Activated naive CD8-positive, alpha-beta T cell treated with anti-CD3 and anti-CD28 coated beads, Interleukin-2, amount 50 U/mL, for 16 hours (primary cell): ENCODE data around the gene DIPK1A.

ENCODE experiments used
- DNase-seq: peaks from one replicate; pipeline ENCODE4 v3.0.0-alpha.2; 2020; ENCODE audit warnings: low read depth, low spot score

Gene DIPK1A

DNA sequence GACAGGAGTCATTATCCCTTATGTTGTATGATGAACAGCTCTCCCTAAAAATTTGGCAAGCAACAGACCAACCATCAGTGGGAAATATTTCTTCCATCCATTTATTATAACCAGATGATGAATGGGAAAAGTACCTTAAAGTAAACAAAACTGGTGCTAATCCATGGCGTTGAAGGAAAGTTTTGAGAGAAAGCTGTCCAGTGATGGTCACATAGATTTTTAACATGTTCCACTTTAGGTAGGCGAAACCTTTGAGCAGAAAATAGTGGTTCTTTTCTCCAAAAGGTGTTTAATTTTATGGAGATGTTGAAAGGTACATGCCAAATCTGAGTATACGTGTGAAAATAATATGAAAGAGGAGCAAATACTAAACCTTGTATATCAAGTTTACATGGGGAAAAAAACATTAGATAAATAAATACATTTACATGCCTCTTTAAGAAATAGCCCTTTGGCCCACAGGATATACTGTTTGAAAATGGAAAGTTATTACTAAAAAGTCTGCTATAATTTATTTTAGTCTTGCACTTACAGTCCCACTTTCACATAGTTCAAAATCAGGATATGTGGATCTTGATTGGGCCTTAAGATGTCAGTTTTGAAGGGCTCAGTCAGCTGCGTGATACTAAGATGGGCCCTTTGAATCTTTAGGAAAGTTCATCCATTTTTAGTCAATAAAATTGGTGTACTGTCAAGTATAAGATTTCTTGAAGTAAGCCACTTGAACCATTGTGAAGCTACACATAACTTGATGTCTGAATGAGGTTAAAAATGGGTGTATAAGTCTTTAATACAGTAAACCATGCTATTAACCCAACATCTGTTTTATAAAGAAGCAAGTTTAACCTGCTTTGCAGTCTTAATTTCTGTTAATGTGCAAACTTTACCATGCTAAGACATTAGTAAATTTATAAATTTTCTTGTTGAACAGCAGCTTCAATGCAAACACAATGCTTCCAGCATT lies 118.9 kb downstream of the DIPK1A start:
- no peak for DNase-seq

DNA sequence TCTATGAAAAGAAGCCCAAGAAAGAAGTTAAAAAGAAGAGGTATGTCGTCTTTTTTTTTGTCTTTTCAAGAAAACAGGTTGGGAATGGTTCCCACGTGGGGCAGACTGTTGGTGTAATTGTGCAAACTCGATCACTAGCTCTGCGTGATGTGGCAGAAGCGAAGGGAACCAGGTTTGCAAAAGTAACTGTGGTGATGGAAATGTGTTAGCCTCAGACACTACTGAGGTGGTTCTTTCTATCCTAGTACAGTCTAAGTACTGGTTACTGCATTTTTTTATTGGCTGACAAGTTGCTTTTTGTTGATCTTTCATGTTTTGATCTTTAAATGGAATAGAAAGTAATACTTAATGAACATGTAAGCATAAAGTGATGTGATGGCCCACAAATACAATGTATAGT lies 120.7 kb downstream of the DIPK1A start:
- DNase-seq = no peak

DNA sequence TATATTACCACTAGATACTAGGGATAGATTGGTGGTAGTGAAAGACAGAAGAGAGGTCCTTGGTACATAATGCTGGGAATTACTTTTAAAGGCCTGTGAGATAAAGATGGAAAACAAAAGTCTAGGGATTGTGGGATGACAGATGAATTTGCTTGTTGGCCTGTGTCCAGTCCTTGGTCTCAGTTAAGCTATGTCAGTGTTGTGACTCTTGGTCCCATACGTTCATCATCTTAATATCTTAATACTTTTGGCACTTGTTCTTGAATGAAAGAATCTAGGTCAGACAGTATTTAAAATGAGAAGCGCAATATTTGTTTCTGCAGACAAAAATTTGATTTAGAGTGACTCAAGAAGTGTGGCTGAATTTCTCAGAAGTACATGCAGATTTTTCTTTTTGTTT lies 121.8 kb downstream of the DIPK1A start:
- DNase-seq = no peak

DNA sequence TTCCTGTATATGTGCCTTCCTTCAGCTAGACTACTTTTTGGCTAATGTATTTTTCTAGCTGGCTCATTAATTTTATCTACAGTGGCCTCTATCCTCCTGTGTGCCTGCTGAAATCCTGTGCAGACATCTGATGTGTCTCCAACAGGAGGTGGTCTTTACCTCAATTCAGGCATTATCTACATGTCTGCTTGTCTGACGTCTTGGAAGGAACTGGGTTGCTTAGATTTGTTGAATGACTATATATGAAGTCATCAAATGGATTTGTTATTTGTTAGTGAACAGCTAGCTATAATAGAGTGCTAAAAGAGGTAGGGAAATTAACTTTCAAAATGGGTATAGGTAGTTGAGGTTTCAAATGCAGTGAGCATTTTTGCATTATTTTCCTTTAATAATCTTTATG lies 122.7 kb downstream of the DIPK1A start:
- no peak for DNase-seq

DNA sequence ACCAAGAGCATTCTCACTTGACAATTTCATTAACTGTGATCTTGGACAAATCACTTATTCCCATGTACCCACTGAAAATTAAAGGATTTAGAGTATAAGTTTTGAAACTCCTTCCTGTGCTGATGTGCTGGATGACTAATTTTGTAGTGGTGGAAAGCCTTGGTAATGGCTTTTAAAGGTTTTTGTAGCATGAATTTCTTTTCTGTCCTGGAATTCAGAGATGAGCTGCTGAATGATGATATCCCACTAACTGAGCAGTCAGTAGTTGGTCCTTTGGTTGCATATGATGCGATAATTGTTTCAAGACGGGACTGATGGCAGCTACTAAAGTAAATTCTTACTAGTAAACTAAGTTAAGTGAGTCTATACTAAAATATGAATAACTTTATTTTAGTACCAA lies 124.2 kb downstream of the DIPK1A start:
- DNase-seq = no peak

DNA sequence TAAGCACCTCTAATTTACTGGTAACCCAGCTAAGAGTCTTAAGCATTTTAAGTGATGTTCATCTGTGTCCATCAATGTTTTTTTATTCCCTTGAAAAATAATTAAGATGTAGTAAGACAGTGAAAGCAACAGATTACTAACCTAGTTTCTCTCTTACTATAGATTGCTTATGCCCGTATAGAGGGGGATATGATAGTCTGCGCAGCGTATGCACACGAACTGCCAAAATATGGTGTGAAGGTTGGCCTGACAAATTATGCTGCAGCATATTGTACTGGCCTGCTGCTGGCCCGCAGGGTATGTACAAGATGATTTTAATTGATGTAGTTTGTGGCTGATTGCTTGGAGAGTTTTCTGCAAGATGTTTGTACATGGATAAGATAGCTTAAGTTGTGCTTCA lies 126.6 kb downstream of the DIPK1A start:
- DNase-seq = no peak

DNA sequence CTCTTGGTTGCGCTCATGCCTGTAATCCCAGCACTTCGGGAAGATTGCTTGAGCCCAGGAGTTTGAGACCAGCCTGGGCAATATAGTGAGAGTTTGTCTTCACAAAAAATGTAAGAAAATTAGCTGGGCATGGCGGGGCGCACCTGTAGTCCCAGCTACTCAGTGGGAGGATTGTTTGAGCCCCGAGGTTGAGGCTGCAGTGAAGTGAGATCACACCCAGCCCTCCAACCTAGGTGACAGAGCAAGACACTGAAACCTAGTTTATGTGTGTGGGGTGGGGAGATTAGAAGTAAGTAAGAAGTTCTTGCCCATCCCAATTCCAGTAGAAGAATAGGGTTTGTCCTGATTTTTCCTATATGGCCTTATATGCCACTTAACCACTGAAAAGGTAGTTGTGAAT lies 127.4 kb downstream of the DIPK1A start:
- no peak for DNase-seq

DNA sequence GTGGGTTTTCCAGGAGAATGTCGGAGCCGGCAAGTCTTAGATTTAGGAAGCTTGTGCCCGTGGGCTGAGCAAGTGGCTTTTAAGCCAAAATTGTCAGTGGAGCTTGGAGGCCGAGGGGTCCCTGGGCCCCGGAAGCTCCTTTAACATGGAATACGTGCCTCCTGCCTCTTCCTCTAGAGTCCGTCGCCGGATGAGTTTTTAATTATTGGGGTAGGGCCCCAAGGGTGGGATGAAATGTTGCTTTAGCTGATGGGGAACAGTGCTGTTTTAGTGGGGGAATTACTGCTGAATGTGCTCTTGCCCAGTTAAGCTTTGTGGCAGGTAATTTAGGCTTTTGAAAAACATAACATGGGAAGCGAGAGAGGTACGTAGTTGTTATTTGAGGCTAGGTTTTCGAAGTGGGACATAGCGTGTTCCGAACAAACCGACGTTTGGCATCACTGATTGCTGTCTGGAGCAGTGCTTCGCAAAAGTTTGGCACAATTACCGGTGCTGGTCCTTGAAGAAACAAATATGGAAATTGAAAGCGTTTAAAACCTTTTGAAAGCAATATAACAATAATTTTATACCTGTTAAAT lies 128.6 kb downstream of the DIPK1A start:
- no peak for DNase-seq

DNA sequence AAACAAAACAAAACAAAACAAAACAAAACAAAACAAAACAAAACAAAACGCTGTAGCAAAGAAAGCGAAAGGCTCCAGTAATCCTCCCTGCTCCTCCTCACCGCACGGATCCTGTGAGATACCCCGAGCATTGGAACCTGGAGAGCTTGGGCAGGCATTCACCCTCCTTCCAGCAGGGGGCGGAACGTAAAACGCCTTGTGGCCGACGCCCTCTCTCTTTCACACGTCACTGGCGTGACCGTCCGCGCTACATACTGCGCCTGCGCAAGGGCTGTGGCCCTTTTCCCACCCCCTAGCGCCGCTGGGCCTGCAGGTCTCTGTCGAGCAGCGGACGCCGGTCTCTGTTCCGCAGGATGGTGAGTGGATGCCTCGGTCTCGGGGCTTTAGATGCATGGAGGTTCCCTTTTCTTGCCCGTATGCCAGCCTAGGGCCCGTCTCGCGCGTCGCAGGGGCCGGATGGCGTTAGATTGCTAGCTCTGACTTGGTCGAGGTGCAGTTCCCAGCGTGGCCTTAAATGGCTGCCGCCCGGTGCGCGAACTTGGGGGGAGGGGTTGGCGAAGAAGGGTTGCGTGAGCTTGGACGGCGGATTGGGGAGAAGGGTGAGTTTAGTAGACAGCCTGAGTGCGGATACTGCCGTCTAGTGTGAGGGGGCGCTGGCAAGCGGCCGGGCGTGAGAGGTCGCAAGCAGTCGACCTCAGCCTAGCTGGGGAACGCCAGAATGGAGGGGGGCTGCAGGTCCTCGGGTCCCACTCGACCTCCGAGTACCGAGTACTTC lies 129.3 kb downstream of the DIPK1A start, which contains the start of gene RPL5:
RPL5 (plus strand) TSS at position 279 of the 775 bp plus-strand sequence; CDS start at position 354, 75 bp downstream.
- peak; percentile 94 for DNase-seq

DNA sequence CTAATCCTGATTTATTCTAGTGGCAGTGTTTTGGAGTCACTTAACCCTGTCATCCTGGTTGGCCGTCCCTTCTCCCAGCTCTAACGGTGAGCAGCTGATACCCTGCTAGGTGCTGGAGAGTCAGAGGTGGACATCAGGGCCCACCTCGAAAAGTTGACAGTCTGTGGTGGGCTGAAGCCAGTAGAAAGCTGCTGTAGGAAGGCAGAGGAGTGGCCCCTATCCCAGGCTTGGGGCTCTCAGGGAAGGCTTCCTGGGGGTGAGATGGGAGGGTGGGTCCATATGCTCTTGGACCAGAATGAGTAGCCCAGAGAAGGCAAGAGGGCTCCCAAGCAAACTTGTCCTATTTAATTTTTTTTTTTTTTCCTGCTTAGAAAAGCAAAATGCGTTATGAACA lies 129.9 kb downstream of the DIPK1A start:
- DNase-seq = no peak

DNA sequence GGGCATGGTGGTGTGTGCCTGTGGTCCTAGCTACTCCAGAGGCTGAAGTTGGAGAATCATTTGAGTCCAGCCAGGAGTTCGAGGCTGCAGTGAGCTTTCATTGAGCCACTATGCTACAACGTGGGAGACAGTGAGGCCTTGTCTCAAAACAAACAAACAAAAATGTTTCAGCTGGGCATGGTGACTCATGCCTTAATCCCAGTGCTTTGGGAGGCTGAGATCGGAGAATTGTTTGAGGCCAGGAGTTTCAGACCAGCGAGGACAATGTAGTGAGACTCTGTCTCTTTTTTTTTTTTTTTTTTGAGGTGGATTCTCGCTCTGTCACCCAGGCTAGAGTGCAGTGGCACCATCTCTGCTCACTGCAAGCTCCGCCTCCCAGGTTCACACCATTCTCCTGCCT lies 134.5 kb downstream of the DIPK1A start:
- no peak for DNase-seq

DNA sequence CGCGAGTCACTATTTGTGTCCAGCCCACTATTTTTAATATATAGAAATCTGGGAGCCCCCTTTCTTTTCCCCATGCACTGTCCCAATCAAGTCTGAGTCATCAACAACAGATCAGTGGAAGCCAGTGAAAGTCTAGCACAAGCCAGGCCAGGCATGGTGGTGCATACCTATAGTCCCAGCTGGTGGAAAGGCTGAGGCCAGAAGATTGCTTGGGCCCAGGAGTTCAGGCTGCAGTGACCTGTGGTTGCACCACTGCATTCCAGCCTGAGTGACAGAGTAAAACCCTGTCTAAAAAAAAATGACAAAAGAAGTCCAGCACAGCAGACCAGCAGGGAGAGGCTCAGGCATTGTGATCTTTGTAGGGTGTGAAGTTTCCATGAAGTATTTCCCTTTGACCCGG lies 138.4 kb downstream of the DIPK1A start:
- no peak for DNase-seq

DNA sequence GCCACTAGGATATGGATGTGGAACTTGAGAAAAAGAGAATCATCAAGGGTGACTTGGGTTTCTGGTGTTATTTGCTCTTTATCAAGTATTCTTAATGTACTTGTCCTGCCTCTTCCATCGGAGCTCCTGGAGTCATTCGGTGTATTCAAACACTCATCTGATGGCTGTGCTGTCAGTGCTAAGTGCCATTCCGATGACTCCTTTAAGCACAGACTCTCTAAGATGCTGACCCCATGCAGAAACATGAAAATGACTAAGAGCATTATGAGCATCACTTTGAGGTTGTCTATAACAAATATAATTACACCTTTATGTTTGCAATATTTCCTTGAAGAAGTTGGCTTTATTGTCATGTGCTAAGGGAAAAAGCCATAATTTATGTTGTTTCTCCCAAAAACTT lies 140.7 kb downstream of the DIPK1A start:
- DNase-seq = no peak

DNA sequence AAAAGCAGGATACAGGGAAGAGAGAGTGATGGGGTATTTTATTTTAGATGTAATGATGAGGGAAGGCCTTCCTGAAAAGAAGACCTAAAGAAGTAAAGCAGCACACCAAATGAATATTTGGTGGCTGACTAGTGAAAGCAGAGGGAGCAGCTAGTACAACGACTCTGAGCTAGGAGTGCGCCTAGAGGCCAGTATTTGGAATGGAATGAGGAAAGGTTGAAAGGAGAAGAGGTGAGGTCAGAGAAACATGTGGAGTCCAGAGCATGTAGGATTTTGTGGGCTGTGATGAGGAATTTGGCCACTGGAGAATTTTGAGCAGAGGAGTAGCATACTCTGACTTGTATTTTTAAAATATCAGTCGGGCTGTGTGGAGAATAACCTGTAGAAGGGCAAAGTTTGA lies 141.2 kb downstream of the DIPK1A start:
- no peak for DNase-seq

DNA sequence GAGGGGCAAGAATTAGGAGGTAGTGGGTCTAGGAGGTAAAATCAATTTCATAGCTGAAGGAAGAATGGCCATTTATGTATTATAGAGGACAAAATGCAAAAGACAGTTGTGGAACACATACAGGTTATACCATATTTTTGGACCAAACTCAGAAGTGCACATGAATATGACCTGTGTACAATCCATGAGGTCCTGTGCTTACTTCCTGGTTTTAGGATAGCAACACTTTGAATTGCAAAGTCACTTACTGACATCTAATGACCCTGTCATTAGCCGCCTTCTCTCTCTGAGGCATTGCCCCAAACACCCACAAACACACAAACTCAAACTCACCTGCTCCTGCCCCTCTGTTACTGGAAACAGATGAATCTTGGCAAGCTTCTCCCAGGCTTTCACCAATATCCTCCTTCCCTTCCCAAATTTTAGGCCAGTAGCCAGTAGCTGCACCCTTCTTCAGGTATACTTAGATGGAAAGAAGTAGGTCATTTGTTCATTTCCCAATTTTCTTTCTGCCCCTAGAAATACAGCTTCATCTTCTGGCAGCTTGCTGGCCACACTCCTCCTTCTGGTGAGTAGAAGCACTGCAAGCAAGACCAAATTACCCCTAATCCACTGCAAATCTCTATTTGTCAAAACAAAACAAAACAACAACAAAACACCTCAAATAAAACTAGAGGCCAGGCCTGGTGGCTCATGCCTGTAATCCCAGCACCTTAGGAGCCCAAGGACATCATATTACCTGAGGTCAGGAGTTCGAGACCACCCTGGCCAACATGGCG lies 143.1 kb downstream of the DIPK1A start:
- DNase-seq = no peak

DNA sequence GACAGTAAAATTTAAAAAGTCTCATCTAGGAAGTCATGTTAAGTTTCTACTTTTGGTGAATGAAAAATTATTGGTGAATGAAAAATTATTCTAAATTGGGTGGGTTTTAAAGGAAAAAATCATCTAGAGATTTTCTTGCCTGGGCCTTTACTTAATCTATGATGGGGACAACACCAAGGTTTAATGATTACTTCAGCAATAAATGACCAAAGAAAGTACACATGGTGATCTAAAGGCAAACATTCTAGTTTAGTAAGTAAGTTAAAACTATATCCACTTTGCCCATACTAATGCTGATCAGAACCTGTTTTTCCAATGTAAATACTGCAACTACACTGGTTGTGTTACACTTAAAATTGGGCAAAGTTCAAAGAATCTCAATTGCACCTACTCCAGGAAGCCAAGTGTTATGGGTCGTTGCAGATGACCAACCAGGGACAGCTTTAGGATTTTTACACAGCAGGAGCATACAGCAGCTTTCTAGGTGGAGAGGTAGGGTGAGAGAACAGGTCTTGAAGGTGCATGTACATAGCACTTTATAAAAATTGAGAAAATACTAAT lies 144.0 kb downstream of the DIPK1A start:
- DNase-seq = no peak

DNA sequence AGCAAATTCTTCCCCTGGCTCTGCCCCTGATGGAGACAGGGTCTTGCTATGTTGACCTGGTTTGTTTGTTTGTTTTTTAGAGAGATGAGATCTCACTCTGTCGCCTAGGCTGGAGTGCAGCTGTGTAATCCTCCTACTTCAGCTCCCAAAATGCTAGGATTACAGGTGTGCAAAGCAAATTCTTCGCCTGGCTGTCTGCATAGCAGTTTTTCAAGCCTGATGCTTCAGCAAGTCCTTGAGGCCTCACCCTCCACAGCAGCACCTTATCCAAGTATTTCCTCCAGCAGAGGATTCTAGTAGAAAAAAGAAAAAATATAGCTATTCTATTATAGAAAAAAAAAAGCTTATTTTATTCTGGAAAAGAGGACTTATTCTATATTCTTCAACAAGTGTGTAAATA lies 144.5 kb downstream of the DIPK1A start:
- DNase-seq = no peak

DNA sequence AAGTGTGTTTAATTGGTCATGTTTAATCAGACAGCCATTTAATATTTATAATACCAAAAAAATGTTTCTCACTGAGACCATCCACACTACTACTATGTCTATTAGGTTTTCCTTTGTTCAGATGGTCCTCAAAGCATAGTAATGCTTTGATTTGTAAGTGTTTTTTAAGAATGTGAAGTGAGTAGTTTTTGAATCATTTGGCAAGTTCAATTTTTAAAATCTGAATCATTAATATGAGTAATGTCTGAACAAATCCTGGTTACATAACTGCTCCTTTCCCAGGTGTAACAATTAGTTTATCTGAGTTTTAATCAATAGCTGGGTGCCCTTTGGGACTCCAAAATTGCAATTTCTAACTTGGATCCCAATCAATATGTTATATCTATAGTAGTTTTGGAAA lies 152.9 kb downstream of the DIPK1A start:
- DNase-seq = no peak

DNA sequence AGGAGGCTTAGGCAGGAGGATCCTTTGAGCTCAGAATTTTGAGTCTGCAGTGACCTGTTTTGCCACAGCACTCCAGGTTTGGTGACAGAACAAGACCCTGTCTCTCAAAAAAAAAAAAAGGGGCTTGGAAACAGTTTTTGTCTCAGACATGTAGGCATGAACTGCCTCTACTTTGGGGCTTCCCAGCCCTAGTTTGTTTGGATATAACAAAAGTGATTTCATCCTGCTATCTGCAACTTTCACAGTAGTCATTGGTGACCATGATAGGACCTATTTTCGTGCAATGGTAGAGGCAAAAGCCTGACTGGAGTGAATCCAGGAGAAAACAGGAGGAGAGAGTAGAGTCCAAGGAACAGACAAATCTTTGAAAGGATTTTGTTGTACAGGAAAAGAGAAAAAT lies 156.0 kb downstream of the DIPK1A start:
- DNase-seq = no peak

DNA sequence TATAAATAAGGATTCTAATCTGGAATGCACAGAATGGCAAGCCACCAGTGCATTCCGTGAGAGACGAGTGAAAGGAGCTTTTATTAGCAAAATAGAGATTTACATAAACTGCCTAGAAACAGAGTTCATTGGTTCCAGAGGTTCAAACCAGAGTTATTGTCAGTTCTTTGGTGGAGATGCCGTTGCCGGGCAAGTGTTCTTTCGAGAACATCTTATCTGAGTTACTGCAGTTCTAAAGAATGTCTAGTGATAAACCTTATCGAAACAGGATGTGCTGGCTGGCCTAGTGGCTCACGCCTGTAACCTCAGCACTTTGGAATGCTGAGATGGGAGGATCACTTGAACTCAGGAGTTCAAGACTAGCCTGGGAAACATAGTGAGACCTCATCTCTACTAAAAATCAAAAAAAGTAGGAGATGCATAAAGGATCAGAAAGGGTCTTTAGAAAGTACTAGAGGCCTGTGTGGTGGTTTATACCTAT lies 156.5 kb downstream of the DIPK1A start:
- DNase-seq = no peak
